HG03575 (cell line): ENCODE data around the gene CAMK2A.
"Not testable (repeated sequence)": the region's sequence is repeated elsewhere in the genome, so short reads cannot be mapped to it uniquely, and the experiment has no call there.

Source experiments
- ATAC-seq: cut with Tn5 transposase; IDR thresholded peaks from one replicate; pipeline ENCODE4 v1.9.1; 2021; ENCODE audit not compliant: unreplicated experiment, insufficient number of reproducible peaks, low FRiP score; ENCODE audit errors: extremely low read depth

Gene CAMK2A

GRCh38 chr5:150263801-150264621 lies 25.6 kb downstream of the CAMK2A start:
- ATAC-seq: no peak

GRCh38 chr5:150263375-150263775 lies 26.2 kb downstream of the CAMK2A start:
- ATAC-seq: no peak

GRCh38 chr5:150262502-150262901 lies 27.1 kb downstream of the CAMK2A start:
- ATAC-seq: no peak

GRCh38 chr5:150261231-150261630 lies 28.3 kb downstream of the CAMK2A start:
- ATAC-seq: no peak

- no peak for ATAC-seq
Measured at GRCh38 chr5:150258130-150258529, 31.4 kb downstream of the CAMK2A start.

- no peak for ATAC-seq
Measured at GRCh38 chr5:150257424-150257823, 32.1 kb downstream of the CAMK2A start.

DNA sequence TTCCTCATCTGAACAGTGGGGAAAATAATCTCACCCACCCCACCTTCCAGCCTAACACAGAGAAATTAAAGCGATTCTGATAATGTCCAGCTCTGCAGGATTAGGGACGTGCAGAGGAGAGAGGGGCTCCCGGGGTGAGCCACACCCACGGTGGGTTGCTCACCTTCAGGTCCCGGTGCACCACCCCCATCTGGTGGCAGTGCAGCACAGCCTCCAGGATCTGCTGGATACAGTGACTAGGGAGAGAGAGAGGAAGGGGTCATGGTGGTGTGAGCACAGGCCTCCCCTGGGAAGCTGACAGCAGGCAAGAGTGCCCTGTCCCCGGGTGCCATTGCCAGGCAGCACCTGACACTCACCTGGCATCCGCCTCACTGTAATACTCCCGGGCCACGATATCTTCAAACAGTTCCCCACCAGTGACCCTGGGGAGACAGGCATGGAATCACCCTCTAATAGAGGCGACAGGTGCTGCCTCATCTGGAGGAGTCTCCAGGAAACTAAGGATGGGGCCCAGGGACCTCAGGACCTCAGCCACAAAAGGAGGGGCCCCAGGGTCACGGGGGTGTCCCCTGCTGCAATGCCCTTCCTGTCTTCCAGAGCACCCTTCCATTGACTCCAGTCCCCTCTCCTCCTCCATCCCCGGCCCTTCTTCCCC lies 33.0 kb downstream of the CAMK2A start:
- no peak for ATAC-seq

- no peak for ATAC-seq
Measured at GRCh38 chr5:150255659-150256409, 33.7 kb downstream of the CAMK2A start.

DNA sequence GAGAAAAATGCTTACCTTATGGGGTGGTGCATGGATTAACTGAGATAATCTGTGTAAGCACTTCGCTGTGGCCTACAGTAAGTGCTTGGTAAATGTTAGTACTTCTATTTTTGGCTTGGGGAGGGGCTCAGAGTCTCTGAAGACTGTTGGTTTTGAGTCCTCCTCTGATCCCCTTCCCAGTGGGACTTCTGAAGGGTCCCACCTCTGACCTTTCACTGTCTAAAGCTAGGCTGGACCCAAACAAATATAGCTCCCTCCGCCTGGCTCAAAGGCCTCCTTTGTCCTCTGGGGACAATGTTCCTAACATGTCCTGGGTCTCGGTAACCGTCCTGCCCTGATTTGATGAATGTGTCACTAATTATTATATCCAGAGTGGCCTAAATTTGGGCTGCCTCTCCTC lies 34.8 kb downstream of the CAMK2A start:
- no peak for ATAC-seq

- ATAC-seq: no peak
Measured at GRCh38 chr5:150254363-150254762, 35.2 kb downstream of the CAMK2A start.

- no peak for ATAC-seq
Measured at GRCh38 chr5:150253416-150254208, 36.0 kb downstream of the CAMK2A start.

GRCh38 chr5:150252489-150252888 lies 37.1 kb downstream of the CAMK2A start:
- no peak for ATAC-seq

DNA sequence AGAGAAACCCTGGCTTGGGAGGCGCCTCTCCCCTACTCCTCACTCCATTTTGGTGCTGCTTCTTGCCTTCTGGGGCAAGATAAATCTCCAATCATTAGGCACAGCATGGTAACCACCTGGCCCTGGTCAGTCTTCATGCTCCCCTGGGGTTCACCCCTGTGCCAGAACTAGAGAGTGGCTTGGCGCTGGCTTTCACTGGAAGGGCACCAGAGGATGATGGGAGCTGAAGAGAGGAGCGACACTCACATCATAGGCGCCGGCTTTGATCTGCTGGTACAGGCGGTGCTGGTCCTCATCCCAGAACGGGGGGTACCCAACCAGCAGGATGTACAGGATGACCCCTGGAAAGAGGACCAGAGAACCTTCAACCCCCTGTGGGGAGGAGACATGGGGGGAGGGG lies 38.1 kb downstream of the CAMK2A start:
- ATAC-seq: no peak

- ATAC-seq: no peak
Measured at GRCh38 chr5:150249744-150250143, 39.8 kb downstream of the CAMK2A start.

DNA sequence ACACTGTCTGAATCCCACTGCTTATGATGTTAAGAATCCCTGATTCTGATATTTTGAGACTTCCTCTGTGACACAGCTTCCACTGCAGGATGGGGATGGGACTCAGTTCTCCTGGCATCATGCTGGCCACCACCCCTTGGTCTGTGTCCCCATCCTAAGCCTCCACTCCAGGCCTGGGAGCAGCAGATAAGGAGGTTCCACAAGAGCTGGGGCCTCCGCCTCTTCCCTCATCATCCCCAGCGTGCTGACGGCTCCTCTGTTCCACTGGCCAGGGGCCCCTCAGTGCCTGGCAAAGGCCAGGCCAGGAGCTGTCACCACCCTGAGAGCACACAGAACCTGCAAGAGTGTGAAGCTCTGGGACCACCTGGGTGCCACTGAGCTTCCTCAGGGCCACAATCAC lies 40.6 kb downstream of the CAMK2A start:
- no peak for ATAC-seq

DNA sequence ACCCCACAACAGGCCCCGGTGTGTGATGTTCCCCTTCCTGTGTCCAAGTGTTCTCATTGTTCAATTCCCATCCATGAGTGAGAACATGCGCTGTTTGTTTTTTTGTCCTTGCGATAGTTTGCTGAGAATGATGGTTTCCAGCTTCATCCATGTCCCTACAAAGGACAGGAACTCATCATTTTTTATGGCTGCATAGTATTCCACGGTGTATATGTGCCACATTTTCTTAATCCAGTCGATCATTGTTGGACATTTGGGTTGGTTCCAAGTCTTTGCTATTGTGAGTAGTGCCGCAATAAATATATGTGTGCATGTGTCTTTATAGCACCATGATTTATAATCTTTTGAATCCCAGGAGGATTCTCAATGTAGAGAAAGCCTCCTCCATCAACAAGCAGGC lies 41.1 kb downstream of the CAMK2A start:
- ATAC-seq: not testable (repeated sequence)

DNA sequence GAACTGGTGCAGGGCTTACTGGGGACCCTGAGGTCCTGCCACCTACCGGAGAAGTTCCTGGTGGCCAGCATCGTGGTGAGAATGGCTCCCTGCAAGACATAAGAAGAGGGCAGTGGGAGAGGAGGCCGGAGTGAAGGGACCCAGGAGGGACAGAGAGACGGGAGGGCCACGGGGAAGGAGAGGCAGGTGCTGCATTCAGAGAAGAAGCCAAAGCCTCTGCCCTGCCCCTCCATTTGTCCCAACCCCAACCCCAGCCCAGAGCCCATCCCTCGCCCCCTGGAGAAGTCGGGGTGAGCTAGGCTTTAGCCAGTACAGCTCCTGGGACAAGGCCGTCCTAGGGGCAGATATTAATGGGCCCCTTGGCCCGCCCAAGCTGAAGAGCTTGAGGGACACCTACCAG lies 41.8 kb downstream of the CAMK2A start:
- ATAC-seq: no peak

DNA sequence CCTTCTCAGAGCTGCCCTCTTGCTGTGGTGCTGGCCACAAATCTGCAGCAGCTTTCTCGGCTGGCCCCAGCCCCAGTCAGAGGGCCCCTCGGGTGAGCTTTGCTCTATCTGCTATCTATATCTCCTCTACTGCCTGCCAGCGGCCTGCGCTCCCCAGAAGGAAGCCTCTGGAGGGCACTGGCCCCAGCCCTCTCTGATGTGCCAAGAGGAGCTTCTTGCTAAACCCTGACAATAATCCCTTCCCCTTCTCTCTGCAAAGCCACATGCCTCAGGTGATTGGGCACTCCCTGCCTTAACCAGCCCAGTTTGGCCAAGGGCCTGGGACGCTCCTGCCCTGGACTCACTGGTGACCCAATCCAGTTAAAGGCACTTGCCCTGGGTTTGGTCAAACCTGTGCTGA lies 42.7 kb downstream of the CAMK2A start:
- no peak for ATAC-seq

DNA sequence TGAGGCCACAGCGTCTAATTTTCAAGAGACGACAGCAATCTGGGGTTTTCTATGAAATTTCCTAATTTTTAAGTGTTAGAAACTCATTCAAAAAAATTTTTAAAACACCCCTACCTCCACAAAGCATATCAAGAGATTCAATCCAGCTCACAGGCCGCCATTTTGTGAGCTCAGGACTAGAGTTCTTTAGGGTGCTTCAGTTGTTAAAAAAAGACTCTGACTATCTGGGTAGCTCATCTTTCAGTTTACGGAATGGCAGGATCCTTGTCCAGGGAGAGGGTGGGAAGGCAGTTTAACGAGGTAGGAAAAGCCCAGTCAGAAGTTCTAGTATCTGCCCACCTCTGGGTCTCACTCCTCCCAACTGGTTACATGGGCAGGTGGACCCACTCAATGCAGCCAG lies 43.1 kb downstream of the CAMK2A start:
- ATAC-seq: no peak
